Fibroblast of the conjunctiva (primary cell): ENCODE measurements around the gene SCTR.
A peak's percentile ranks its signal among the peaks of the same experiment; 100 is the strongest.

Experiments
- DNase-seq: peaks from one replicate; pipeline ENCODE4 v3.0.0-alpha.2; 2010; ENCODE audit warnings: low read depth

Gene SCTR

DNA sequence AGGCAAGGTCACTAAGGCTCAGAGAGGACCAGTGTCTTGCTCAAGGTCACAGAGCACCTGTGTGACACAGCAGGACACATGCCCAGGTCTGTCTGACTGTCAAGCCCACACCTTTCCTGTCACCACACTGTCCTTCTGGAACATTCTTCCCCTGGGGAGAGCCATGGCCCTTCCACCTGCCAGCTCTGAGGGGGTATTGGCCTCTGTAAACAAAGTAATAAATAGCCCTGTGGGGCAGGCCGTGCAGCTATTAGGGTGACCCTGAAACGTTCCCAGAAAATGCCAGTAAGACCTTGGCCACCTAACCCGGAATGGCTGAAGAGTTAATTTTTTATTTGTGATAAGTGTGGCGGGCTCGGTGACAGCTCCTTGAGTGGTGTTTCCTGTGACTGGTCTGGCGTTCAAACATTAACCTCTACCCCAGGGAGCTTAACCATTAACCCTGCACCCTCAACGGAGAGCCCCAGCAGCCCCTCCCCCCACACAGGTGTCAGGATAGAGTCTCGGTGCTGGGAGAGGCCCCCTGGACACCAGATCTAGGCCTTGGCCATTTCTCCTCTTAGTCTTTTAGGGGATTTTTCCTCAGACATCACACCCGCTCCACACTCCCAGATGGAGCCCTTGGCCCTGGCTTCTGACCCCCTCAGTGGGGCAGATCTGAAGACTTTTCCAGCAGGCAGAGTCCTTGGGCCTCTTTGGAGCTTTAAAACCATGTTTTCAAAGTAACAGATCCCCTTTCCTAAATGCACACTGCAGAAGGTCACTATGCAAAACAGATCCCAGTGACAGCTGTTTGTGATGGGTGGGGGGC lies 36.6 kb downstream of the SCTR start:
- DNase-seq = no peak

DNA sequence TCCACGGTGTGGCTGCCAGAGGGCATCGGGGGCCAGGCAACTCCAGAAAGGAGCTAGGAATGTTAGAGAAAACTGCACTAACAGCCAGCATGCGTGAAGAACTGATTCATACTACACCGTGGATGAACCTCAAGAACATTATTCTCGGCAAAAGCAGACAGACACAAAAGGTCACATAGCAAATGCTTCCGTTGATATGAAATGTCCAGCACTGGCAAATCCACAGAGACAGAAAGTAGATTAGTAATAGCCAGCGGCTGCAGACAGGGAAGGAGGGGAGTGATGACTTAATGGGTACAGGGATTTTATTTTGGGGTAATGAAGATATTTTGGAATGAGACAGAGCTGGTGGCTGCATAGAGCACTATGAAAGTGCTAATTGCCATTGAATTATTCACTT lies 37.4 kb downstream of the SCTR start:
- no peak for DNase-seq

DNA sequence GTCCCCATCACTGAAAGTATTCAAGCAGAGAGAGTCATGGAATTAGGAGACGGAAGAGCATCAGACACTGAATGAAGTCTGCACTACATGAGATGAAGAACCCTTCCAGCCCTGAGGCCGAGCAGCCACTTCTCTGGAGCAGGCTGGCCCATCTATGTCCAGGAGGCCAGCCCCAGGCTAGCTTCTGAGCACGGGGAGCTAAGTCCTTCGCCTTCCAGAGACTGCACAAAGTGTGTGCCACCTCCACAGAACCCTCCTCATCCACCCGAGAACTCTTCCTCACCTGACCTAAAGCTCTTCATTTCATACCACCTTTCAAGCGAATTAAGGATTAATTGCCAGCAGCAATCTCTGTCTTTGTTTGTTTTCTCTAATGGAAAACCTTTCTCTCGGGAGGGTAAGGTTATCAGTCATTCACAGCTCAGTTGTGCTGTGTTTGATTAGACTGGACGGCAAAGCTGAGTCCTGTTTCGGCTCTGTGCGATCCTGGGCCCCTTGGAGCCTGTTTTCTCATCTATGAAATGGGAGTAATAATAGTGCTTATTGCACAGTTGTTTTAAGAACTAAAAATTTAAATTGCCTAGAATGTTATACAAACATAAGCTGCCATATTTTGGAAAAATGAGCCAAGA lies 38.0 kb downstream of the SCTR start:
- DNase-seq = no peak

DNA sequence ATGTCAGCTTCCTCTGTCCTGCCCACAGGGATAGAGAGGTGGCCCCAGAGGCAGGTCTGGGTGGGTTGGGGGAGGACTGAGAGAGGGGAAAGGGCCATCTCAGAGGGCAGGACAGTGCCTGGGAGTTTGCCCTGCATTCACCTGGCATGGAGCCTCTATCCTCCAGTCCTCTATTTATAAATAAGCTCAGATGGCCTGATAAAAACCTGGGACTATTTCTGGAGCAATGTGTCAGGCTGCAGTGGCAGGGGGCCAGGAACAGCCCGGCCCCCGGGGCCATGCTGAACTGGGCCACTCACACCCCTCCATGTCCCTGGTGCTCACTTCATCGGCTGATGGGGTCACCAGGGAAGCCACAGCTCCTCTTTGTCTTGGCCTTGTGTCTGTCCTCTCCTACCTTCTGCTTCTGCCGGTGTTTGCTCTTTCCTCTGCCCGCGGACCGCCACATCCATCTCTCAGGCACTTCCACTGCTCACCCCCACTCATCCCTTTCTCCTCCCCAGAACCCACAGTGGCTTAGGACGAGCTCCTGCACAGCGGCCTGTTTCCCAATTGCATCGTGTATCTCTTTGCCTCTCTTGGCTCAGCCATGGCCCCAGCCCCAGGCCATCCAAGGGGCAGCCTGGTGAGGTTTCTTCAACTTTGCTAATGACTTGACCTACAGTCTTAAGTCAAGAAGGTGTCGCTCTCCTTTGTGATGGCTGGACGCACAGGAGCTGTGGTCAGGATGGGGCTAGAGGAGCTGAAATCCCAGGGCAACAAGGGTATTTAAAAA lies 38.8 kb downstream of the SCTR start:
- DNase-seq = no peak

DNA sequence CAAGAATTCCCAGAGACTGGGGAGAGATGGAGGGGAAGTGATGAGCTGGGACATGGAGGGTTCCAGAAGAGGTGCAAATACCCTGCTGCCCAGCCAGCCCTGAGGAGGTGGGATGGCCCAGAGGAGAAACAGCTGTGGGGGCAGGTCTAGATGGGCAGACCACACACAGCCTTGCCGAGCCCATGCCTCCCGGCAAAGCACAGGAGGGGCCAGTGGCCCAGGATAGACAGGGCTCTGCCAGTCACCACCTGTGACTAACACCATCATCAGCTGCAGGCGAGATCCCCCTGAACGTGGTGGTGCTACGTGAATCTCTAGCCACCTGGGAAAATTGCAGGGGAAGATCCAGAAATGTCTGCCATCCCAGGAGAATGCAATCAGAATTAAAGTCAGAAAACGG lies 39.4 kb downstream of the SCTR start:
- no peak for DNase-seq

DNA sequence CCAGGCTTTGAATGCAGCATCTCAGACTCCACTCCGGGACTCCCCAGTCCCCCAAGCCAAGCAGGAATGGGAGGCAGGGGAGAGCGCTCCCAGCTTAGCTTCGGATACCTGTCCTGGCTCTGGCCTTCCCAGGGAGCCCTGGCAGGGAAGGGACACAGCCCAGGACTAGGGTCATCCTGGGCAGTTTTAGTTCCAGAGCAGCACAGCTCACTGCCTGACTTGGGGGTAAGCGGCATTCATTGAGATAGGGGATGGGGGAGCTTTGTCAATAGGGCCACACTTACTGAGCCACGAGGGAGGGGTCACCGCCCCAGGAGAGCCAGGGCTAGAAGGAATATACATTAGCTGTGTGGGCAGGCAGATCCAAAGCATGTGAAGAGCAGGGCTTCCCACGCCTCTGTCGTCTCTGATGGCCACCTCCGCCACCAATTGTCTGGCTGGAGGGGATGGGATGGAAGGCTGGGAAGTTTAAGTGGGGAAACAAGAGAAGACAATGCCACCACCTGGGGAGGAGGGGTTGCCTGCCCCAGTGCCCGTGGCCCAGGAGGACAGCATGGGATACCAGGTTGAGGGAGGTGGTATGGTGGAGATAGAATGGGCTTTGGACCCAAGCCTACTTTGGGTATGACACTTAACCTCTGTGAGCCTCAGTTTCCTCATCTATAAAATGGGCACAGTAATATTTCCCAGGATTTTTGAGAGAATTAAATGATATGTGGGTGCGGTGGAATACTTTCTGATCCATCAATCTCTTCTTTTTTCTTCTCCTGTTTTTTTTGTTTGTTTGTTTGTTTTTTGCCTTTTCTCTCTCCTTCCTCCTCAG lies 40.2 kb downstream of the SCTR start:
- no peak for DNase-seq

DNA sequence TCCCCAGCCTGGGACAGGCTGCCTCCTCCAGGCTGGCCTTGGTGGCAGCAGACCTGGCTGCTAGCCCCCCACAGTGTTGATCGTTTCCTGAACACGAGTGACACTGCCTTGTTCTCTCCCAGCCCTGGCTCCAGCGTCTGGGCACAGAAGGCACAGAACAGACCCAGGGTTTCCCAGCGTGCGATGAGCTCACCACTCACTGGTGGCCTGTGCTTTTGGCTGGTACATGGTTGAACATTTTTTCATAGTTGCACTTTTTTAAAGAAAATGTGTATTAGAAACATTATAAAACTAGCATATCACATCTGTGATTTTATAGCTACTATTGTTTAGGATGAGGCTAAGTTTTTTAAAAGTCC lies 40.9 kb downstream of the SCTR start:
- DNase-seq = no peak

DNA sequence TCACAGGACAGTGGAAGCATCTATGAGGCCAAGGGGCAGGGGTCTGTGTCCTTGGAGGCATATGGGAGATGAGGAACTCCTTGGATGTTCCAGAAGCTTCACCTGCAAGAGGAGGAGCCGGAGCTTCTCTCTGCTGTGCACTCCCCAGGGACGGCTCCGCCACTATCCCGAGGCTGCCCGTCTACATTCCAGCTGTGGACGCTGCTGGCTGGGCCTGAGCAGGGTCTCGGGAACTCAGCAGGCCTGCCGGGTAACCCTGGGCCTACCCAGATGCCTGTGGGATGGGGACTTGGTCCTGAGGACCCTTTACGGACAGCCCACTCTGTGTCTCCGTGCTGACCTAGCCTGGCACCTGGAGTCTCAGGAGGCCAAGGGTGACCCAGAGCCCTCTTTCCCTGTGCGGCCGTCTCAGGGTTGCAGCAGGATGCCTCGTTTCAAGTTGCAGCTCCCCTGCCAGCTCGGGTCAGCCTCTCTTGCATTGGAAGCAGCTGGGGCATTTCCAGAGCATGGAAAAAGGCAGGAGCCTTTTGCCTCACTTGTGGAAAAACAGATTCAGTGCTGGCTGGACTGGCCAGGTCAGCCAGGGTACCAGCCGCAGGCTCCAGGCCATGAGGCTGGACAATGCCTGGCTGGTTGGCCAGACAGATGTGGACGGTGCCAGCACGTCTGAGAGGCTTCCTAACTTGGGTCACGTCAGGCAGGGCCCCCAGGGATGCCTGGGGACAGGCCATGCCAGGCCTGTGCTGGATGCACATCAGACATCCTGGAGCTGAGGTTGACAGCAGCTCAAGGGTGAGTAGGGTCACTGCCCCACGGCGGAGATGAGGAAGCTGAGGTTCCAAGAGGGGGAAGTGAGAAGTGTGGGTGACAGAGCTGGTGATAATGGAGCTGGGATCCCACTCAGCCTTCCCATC lies 41.5 kb downstream of the SCTR start:
- DNase-seq = no peak

DNA sequence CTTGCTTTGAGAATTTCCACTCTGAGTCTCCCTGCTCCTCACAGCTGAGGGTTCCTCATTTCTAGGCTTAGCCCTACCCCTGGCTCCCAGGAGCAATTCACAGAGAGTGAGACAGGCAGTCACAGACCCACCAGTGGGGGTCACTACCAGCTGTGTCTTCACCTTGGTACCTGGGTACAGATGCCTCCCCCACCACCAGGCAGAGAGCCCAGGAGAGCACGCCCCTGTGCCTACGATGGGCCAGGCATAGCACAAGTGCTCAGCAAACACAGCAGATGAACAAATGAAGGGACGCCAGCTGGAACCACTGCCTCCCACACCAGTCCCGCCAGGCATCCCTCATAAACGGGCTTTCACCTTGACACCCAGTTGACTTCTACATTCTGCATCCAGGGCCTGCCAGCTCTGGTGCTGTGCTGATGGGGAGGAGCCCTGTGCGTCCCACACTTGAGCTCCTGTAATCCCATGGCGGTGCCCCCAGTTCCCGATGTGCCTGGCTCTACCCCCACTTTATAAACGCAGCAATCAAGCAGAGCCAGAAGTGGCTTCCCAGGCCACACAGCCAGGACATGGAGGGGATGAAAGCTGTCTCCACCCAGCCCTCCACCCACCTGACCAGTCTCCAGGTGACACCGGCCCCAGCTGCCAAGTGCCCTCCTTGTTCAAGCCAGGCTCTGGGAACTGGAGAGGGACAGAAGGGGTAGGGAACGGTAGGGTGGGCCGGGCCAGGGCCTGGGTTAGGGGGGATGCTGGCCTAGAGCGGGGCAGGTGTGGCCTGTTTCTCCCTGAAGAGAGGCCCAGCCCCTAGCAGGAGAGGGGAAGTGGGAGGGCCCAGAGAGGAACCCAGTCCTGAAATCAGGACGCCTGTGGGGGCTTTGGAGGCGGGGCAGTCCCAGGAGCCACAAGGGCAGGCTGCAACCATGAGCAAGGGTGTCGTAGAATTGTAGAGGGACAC lies 42.5 kb downstream of the SCTR start:
- no peak for DNase-seq

DNA sequence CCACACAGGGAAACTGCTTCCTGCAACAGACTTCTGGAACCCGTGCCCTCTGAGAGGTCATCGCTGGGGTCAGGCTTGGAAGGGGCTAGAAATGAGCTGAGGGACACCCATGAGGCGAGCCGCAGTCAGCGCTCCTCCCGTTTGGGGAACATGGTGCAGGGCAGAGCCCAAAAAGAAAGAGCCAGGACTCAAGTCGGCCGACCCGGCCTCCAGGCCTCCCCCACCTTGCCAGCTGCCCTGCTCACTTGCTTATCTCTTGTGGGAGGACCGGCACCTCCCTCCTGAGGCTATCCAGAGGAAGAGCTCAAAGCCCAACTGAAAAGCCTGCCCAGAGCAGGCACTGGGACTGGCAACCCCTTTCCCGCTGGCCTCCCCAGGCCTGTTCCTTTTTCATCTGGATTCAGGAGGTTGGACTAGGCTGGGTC lies 43.6 kb downstream of the SCTR start:
- DNase-seq = no peak

DNA sequence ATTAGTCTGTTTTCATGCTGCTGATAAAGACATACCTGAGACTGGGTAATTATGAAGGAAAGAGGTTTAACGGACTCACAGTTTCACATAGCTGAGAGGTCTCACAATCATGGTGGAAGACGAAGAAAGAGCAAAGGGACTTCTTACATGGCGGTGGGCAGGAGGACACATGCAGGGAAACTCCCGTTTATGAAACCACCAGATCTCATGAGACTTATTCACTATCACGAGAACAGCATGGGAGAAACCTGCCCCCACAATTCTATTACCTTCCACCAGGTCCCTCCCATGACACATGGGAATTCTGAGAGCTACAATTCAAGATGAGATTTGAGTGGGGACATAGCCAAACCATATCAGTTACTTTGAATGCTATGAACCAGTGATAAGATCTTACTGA lies 44.1 kb downstream of the SCTR start:
- DNase-seq = no peak

DNA sequence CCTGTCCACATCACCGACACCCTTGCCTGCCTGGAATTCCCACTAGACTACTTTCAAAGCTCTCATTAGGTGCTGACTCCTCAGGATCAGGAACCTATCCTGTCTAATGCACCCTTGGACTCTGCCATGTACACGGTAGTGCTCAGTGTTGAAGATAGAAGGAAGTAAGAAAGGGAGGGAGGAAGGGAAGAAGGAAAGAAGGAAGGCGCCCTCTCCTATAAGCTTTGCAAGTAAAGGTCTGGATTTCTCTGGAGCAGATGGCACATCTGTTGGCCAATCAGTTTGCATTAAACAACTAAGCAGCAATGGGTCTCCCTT lies 45.3 kb downstream of the SCTR start:
- no peak for DNase-seq

DNA sequence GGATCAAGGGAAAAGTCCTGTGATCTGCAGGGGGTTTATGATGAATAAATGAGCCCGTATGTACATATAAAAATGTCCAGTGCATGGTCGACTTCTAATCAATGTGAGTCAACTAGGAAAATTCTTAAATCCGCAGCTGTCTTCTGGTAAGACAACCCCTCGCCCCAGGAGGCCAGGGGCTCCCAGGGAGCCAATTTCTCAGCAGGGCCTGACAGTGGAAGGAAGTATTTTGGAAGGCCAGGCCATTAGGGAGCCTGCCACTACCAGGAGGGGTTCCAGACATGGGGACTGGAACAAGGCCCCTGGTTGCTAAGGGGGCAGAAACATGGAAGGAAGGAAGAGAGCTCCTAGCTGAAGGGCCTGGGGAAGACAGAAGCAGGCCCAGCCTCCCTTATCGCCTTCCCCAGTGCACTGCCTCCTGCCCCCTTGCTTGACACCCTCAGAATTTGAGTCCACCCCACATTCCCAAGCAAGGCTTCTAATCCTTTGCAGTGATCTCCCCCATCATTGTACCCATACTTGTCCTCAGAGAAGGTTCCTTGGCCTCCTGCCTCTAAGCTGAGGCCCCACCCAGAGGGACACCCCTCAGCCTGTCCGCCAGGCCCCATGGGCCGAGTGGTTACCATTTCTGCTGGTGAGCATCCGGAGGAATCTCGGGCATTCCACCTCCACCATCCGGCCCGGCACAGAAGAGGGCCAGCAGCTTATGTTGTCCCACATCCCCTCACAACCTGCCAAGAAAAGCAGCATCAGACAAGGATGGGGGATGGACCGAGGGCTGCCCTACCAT lies 45.9 kb downstream of the SCTR start:
- DNase-seq = no peak

DNA sequence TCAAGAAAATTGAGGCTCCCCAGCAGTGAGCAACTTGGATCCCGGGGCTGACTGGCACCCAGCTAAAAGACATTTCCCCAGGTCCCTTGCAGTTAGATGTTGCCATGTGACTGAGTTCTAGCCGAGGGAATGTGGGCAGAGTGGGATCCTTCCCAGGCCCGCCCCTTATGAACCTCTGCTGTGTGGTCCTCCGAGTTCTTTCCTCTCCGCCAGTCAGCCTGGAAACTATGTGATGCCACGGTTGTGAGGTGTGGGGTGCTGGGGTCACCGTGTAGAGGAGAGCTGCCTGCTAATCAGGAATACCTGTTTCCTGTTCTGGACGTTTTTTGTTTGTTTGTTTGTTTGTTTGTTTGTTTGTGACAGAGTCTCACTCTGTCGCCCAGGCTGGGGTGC lies 47.2 kb downstream of the SCTR start:
- no peak for DNase-seq

DNA sequence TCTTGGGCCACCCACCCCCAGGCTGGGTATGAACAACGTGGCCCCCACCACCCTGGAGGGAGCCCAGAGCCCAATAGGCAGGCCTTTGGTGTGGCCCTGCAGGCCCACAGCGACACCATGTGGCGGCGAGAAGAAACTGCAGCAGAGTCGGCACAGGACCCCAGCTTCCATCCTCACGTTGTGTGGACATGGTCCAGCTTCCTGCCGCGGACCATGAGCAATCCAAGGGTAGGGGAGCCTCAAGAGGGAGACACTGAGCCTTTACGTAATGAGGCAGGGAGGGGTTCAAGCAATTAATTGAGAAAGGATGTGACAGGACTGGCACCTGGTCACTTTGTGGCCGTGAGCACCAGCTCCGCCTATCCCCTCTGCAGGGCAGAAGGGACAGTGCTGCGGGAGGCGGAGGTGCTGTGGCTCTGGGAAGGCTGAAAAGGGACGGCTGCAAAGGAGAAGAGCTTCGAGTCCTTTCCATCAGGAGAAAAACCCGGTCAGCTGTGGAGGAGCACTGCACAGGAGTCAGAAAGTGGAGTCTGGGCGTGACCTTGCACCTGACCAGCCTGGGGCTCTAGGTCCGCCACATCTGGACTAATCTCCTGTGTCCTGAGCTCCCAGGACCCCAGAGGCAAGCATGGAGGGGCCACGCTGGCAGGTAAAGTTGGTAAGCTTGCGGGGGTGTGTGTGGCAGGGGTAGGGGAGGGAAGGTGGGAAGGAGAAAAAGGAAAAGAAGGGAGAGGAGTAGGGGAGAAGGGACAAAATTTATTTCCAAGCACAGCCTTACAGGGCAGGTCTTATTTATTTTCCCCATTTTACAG lies 47.8 kb downstream of the SCTR start:
- peak; percentile 38 for DNase-seq

DNA sequence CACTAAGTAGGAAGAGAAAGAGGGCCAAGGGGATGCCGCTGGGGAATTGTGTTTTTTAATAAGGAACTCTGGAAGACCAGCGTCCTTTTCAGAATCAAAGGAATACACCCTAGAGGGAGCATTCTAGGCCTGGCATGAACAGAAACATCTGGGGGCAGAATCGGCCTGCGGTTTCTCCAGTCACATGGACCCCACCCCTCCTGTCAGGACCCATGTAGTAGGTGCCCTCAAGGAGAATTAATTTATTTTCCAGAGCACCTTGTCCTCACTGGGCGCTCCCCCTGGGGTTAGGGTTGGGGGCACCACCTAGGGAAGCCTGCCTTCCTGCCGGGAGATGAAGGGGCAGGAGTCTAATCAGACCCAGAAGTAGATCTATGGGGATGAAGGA lies 48.4 kb downstream of the SCTR start:
- no peak for DNase-seq

DNA sequence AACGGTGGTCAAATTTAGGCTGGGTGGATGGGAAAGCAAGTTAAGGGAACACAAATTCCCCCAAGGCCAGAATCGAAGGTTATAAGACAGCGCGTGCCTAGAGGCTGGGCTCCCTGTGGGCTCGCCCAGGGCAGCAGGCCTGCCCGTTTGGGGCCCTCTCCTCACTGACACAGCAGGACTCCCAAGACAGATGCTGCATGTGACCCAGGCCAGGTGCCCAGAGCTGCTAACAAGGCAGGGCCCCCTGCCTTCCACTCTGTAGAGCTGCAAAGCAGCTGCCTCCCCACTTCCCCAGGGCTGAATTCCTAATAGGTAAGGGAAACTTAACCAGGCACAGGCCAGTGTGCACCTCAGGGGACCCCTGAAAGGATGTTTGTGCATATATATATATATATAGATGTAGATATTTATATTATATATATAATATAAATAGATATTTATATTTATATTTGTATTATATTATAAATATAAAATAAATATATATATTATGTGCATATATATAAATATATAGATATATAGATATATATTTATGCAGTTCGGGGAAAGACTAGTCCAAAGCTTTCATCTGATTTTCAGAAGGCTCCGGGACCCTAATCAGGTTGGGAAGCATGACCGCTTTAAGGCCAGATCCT lies 48.9 kb downstream of the SCTR start:
- no peak for DNase-seq
